HepG2 (cell line): ENCODE results near the gene PARVB. TPM values are rescaled to one million over a fixed set of nuclear protein-coding genes. Genes with fewer than 3 reads are reported as not detected.

Experiments used
- ATAC-seq: fragments of 200-7000 bp; cut with Tn5 transposase; 3 replicates; pipeline ENCODE4 v1.9.1; 2020; ENCODE audit warnings: mild to moderate bottlenecking, moderate library complexity
- BruUV-seq: library from RNA; stranded (reverse); fragments of 400-500 nt; replicated peaks from 2 replicates; lab custom pipeline; 2021; lab: Mats Ljungman, UMichigan
- CTCF ChIA-PET: fragments of 300-600 bp; formaldehyde crosslinking; extraction: SDS; loops from one replicate; lab custom pipeline; 2021; ENCODE audit warnings: low total read pairs, inconsistent platforms, low intra/inter-chr PET ratio; lab: Yijun Ruan, JAX
- POLR2A ChIA-PET: fragments of 350-600 bp; sonication (Branson Sonifier 250); formaldehyde crosslinking; loops from one replicate; lab custom pipeline; 2020; ENCODE audit warnings: antibody characterized with exemption, inconsistent platforms; lab: Yijun Ruan, JAX
- DNase-seq: peaks from one replicate; pipeline ENCODE4 v3.0.0-alpha.2; 2015; ENCODE audit warnings: low spot score
- FAIRE-seq: peaks from 3 replicates; lab custom pipeline; 2011; peaks lifted over from hg19 to GRCh38; lab: Jason Lieb, UNC
- H2AFZ ChIP-seq: one replicate; pipeline ENCODE4 v1.6.1; 2011; ENCODE audit warnings: low read length, inconsistent platforms
- H3K27ac ChIP-seq: fragments of 300-600 bp; 3 replicates; pipeline ENCODE4 v1.8.0; 2011; ENCODE audit warnings: mixed run types, mild to moderate bottlenecking, mixed read lengths, low read length, inconsistent platforms; ENCODE audit not compliant: insufficient read depth; ENCODE audit errors: extremely low read length
- H3K27me3 ChIP-seq, 2 experiments: fragments of 200-600 bp in 1 of 2; 2 replicates in 1 of 2; 3 replicates in 1 of 2; pipeline versions ENCODE4 v1.6.0 to v1.8.0; 2011; ENCODE audit warnings: low read length in 2 of 2, mild to moderate bottlenecking in 2 of 2, moderate library complexity in 2 of 2, inconsistent platforms in 1 of 2; ENCODE audit not compliant: insufficient read depth in 2 of 2, control insufficient read depth in 1 of 2
- H3K36me3 ChIP-seq, 2 experiments: fragments of 200-600 bp in 1 of 2; replicated peaks in 1 of 2; 2 replicates in 1 of 2; 3 replicates in 1 of 2; pipeline versions ENCODE4 v1.5.1 to v1.8.0; 2011; ENCODE audit warnings: low read length in 2 of 2, inconsistent platforms in 1 of 2; ENCODE audit not compliant: insufficient read depth in 2 of 2, control insufficient read depth in 1 of 2
- H3K4me1 ChIP-seq: 2 replicates; pipeline ENCODE4 v1.5.1; 2012; ENCODE audit warnings: low read length, inconsistent platforms; ENCODE audit not compliant: insufficient read depth
- H3K4me2 ChIP-seq: 2 replicates; pipeline ENCODE4 v1.6.0; 2011; ENCODE audit warnings: low read depth, low read length, inconsistent platforms
- H3K4me3 ChIP-seq, 3 experiments: fragments of 200-600 bp in 1 of 3; sonication (generic), shearing (Covaris generic) in 1 of 3; replicated peaks in 1 of 3; 2 replicates each; pipeline ENCODE4 v1.5.1; 2011 to 2016; ENCODE audit warnings: low read length in 3 of 3, inconsistent platforms in 2 of 3, low read depth in 2 of 3, mild to moderate bottlenecking in 2 of 3, control low read depth in 1 of 3, mixed read lengths in 1 of 3; ENCODE audit not compliant: insufficient read depth in 1 of 3
- H3K79me2 ChIP-seq: one replicate; pipeline ENCODE4 v1.6.1; 2011; ENCODE audit warnings: low read length, inconsistent platforms; ENCODE audit not compliant: insufficient read depth
- H3K9ac ChIP-seq: 2 replicates; pipeline ENCODE4 v1.6.0; 2011; ENCODE audit warnings: mild to moderate bottlenecking, low read depth, low read length, inconsistent platforms; ENCODE audit not compliant: insufficient read depth
- H3K9me3 ChIP-seq: 2 replicates; pipeline ENCODE4 v1.5.1; 2012; ENCODE audit warnings: mild to moderate bottlenecking, low read length
- H4K20me1 ChIP-seq: 2 replicates; pipeline ENCODE4 v1.6.0; 2011; ENCODE audit warnings: inconsistent platforms, mild to moderate bottlenecking, low read length, moderate library complexity; ENCODE audit not compliant: insufficient read depth
- BCL6 ChIP-seq: IDR thresholded peaks from 2 replicates; pipeline ENCODE4 v1.6.1; 2016; ENCODE audit warnings: missing genetic modification reagents, missing compliant biosample characterization
- ESRRA ChIP-seq: sonication (generic); formaldehyde crosslinking; IDR thresholded peaks from 2 replicates; pipeline ENCODE4 v1.5.1; 2020; ENCODE audit warnings: mild to moderate bottlenecking, low read depth, missing genetic modification reagents
- FOXP1 ChIP-seq, 2 experiments: fragments of 450-650 bp in 1 of 2; IDR thresholded peaks; 2 replicates each; pipeline ENCODE4 v1.6.1; 2017 to 2018; ENCODE audit warnings: antibody characterized with exemption in 1 of 2
- HNRNPL ChIP-seq: fragments of 200-400 bp; formaldehyde crosslinking; IDR thresholded peaks from 2 replicates; pipeline ENCODE4 v1.6.1; 2017; ENCODE audit warnings: mild to moderate bottlenecking, low read depth, low read length
- IKZF1 ChIP-seq: fragments of 450-650 bp; IDR thresholded peaks from 2 replicates; pipeline ENCODE4 v1.7.1; 2016
- JARID2 ChIP-seq: sonication (generic); formaldehyde crosslinking; IDR thresholded peaks from 2 replicates; pipeline ENCODE4 v1.8.1; 2023; ENCODE audit warnings: missing genetic modification reagents, inconsistent platforms; ENCODE audit not compliant: insufficient replicate concordance
- MIER3 ChIP-seq: IDR thresholded peaks from 2 replicates; pipeline ENCODE4 v1.6.1; 2016; ENCODE audit warnings: missing compliant biosample characterization, borderline replicate concordance
- MTF1 ChIP-seq: sonication (generic); formaldehyde crosslinking; IDR thresholded peaks from 2 replicates; pipeline ENCODE4 v1.5.0; 2020; ENCODE audit warnings: missing genetic modification reagents
- MXI1 ChIP-seq: IDR thresholded peaks from 3 replicates; pipeline ENCODE4 v1.6.1; 2012; ENCODE audit warnings: low read depth, low read length, inconsistent platforms, borderline replicate concordance
- ZBTB7B ChIP-seq: sonication (generic); formaldehyde crosslinking; IDR thresholded peaks from 2 replicates; pipeline ENCODE4 v1.4.0; 2020; ENCODE audit warnings: missing genetic modification reagents
- ZFP37 ChIP-seq: sonication (generic); formaldehyde crosslinking; IDR thresholded peaks from 2 replicates; pipeline ENCODE4 v1.4.0; 2020; ENCODE audit warnings: missing genetic modification reagents, borderline replicate concordance
- ZNF207 ChIP-seq: fragments of 450-650 bp; IDR thresholded peaks from 2 replicates; pipeline ENCODE4 v1.6.1; 2016; ENCODE audit warnings: antibody characterized with exemption, borderline replicate concordance
- ZNF3 ChIP-seq: IDR thresholded peaks from 2 replicates; pipeline ENCODE4 v1.7.0; 2017; ENCODE audit warnings: inconsistent platforms
- ZNF564 ChIP-seq: sonication (generic); formaldehyde crosslinking; IDR thresholded peaks from 2 replicates; pipeline ENCODE4 v1.8.1; 2023; ENCODE audit warnings: mild to moderate bottlenecking, missing genetic modification reagents
- ZNF619 ChIP-seq: sonication (generic); formaldehyde crosslinking; IDR thresholded peaks from 2 replicates; pipeline ENCODE4 v1.4.0; 2020; ENCODE audit warnings: mild to moderate bottlenecking, missing genetic modification reagents
- ZNF674 ChIP-seq: sonication (generic); formaldehyde crosslinking; IDR thresholded peaks from 2 replicates; pipeline ENCODE4 v1.5.0; 2020; ENCODE audit warnings: low read depth, mild to moderate bottlenecking, missing genetic modification reagents
- WGBS: methylation state at CpG from one replicate; pipeline ENCODE4 v1.1.6; 2017; ENCODE audit warnings: low lambda C conversion rate; 5-methylcytosine and 5-hydroxymethylcytosine counted together
- in situ Hi-C: cut with HindIII; loops from 2 replicates; pipeline ENCODE4 v1.10.0; 2017; ENCODE audit warnings: low pct_unique_long_range_greater_than_20kb; ENCODE audit not compliant: extremely low pct_ligation_motif_present
- intact Hi-C: fragments of 100-400 bp; cut with micrococcal nuclease; formaldehyde crosslinking; loops from one replicate; pipeline ENCODE4 v1.10.0; 2022; ENCODE audit not compliant: unreplicated experiment
- polyA plus RNA-seq, 8 experiments: library from polyadenylated mRNA; depleted of rRNA in 3 of 8; stranded (reverse) in 7 of 8; unstranded in 1 of 8; fragments of >200 nt; fragmentation: Illumina TruSeq in 4 of 8; extraction: Trizol in 4 of 8; gene quantifications; 2 replicates each; pipeline versions ENCODE4 v1.2.1 to v1.2.3, GENCODE V29; 2011 to 2016; ENCODE audit warnings: low read depth in 4 of 8, missing spikeins in 1 of 8, mixed read lengths in 1 of 8; ENCODE audit not compliant: insufficient read depth in 1 of 8
- total RNA-seq, 5 experiments: library from RNA; depleted of rRNA; stranded (reverse); fragments of >200 nt; fragmentation: Illumina TruSeq; extraction: Trizol; gene quantifications; 2 replicates each; pipeline ENCODE4 v1.2.3, GENCODE V29; 2016; ENCODE audit warnings: low read depth in 1 of 5
- TF ChIP-seq, protein P1 (sequence below): sonication (generic); formaldehyde crosslinking; IDR thresholded peaks from 2 replicates; pipeline ENCODE4 v1.5.0; 2020; ENCODE audit warnings: missing genetic modification reagents, mild to moderate bottlenecking, borderline replicate concordance
- TF ChIP-seq, protein P2 (sequence below): IDR thresholded peaks from 2 replicates; pipeline ENCODE4 v1.6.1; 2012; ENCODE audit warnings: low read depth, low read length, improper control_type of control experiment

Gene PARVB
- total and polyA plus RNA-seq, 2 of the 13 experiments (the other 11 are each of a cell fraction or from before 2014, with no cell fraction given): 0.11 to 0.15 TPM

DNA sequence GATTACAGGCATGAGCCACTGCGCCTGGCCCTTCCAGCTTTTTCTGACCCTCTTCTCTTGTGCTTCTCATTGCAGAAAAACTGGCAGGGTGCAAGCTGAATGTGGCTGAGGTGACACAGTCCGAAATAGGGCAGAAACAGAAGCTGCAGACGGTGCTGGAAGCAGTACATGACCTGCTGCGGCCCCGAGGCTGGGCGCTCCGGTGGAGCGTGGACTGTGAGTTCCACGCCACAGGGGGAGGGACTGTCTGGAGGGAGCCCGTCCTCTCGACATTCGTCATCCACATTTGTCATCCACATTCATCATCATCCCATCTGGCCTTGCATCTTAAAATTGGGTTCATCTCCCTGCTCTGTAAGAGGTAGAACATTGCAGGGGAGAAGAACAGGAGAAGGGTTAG, 107.3 kb downstream of the PARVB start:
- FAIRE-seq (no peak), DNase-seq (no peak)
- H3K79me2 ChIP-seq: no peaks in the 10 kb centered on the region
- CTCF ChIA-PET: no interaction called here
- in situ Hi-C loops: no loop called here
- no peak overlapping the region for H2AFZ ChIP-seq
- no peaks in the 10 kb centered on the region; a peak in 1 of 5 replicates for H3K27me3 ChIP-seq
- intact Hi-C loops: no loop called here
- no TSS peak for BruUV-seq
- H3K4me1 ChIP-seq: no peaks in the 10 kb centered on the region
- TF ChIP-seq ZFP37 (CRISPR knock-in tag): no peak
- TF ChIP-seq, all 625 proteins: peak for 0
- Histone ChIP-seq H3K4me2 (no peak overlapping the region), H3K9ac (no peak overlapping the region), H3K27ac (no peak overlapping the region), H3K36me3 (no peaks in the 10 kb centered on the region), H3K4me3 (no peak overlapping the region), H3K9me3 (peaks cover 6% of the 10 kb centered on the region; the same call in 1 of the 2 replicates), H4K20me1 (no peaks in the 10 kb centered on the region)
- WGBS: 54% methylated on average over 12 of the region's 12 CpGs
- ATAC-seq: no peak
- POLR2A ChIA-PET: no interaction called here

DNA sequence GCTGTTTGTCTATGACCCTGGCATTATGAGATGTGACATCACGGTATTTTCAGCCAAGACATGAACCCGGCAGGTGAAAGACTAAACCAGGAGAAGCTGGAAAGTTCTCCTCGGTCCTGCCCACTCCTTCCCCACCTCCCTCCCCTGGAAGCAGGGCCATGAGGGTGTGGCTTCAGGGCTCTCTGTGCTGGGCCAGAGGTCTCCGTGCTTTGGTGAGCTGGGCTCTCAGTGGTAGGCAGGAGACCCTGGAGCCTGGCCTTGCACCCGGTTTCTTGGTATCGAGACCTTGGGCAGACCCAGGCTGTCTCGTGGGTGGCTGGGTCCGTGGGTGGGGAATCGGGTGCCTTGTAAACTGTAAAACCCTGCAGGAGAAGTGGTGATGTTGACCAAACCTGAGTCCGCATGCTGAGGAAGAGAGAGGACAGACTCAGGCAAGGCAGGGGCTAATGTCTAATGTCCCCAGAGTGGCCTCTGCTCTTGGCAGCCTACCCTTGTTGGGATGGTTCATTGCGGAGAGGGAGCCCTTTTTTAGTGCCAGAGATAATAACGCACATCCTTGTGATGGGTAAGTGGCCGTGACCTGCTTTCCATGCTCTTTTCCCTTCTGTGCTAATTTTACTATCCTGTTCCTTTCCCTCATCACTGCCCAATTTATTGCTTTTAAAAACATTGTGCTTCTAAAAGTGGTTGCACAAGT, 108.0 kb downstream of the PARVB start:
- Histone ChIP-seq H3K27me3 (no peaks in the 10 kb centered on the region; a peak in 1 of 5 replicates), H3K79me2 (no peaks in the 10 kb centered on the region), H3K9me3 (peaks cover 5% of the 10 kb centered on the region), H3K4me1 (no peaks in the 10 kb centered on the region), H3K4me3 (no peak overlapping the region), H3K9ac (no peak overlapping the region), H3K36me3 (no peaks in the 10 kb centered on the region), H2AFZ (no peak overlapping the region)
- ChIA-PET CTCF (no interaction called here), POLR2A (no interaction called here)
- intact Hi-C loops (no loop called here), in situ Hi-C loops (no loop called here)
- DNase-seq (no peak), ATAC-seq (no peak)
- WGBS: 21% methylated on average over 12 of the region's 13 CpGs
- BruUV-seq: no TSS peak
- TF ChIP-seq, protein P1, sequence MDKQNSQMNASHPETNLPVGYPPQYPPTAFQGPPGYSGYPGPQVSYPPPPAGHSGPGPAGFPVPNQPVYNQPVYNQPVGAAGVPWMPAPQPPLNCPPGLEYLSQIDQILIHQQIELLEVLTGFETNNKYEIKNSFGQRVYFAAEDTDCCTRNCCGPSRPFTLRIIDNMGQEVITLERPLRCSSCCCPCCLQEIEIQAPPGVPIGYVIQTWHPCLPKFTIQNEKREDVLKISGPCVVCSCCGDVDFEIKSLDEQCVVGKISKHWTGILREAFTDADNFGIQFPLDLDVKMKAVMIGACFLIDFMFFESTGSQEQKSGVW (CRISPR knock-in tag): no peak
- TF ChIP-seq ZNF207: no peak
- no peak for TF ChIP-seq FOXP1 (IDR thresholded peaks at IDR 0.05)
- no peak for TF ChIP-seq FOXP1 (CRISPR knock-in tag; IDR thresholded peaks at IDR 0.05)
- TF ChIP-seq JARID2 (CRISPR knock-in tag): no peak
- TF ChIP-seq MIER3 (CRISPR knock-in tag): no peak
- TF ChIP-seq MTF1: no peak
- no peak for TF ChIP-seq ZNF564 (CRISPR knock-in tag)
- no peak for TF ChIP-seq ZNF3 (CRISPR knock-in tag)
- no peak for TF ChIP-seq IKZF1
- TF ChIP-seq MXI1: no peak
- TF ChIP-seq ESRRA (CRISPR knock-in tag): no peak
- no peak for TF ChIP-seq ZBTB7B (CRISPR knock-in tag)
- TF ChIP-seq HNRNPL: no peak
- no peak for TF ChIP-seq ZNF674 (CRISPR knock-in tag)
- TF ChIP-seq, protein P2, sequence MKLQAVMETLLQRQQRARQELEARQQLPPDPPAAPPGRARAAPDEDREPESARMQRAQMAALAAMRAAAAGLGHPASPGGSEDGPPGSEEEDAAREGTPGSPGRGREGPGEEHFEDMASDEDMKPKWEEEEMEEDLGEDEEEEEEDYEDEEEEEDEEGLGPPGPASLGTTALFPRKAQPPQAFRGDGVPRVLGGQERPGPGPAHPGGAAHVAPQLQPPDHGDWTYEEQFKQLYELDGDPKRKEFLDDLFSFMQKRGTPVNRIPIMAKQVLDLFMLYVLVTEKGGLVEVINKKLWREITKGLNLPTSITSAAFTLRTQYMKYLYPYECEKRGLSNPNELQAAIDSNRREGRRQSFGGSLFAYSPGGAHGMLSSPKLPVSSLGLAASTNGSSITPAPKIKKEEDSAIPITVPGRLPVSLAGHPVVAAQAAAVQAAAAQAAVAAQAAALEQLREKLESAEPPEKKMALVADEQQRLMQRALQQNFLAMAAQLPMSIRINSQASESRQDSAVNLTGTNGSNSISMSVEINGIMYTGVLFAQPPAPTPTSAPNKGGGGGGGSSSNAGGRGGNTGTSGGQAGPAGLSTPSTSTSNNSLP: no peak
- no peak for TF ChIP-seq ZNF619 (CRISPR knock-in tag)
- TF ChIP-seq BCL6 (CRISPR knock-in tag): no peak
- TF ChIP-seq, all 625 proteins: peak for 0
- H3K4me2 ChIP-seq: no peak overlapping the region
- H4K20me1 ChIP-seq: no peaks in the 10 kb centered on the region
- no peak overlapping the region for H3K27ac ChIP-seq
- no peak for FAIRE-seq
